ENCODE results near the gene ZMYND11. TPM values are rescaled to one million over a fixed set of nuclear protein-coding genes. Genes with fewer than 3 reads are reported as not detected.
A peak's percentile ranks its signal among the peaks of the same experiment; 100 is the strongest.

The ZMYND11 gene
- total RNA-seq (2014; rRNA removed), result 59.8 and 64.1 TPM in 2 replicates
- polyA plus RNA-seq (2012), result 30.5 TPM

DNA sequence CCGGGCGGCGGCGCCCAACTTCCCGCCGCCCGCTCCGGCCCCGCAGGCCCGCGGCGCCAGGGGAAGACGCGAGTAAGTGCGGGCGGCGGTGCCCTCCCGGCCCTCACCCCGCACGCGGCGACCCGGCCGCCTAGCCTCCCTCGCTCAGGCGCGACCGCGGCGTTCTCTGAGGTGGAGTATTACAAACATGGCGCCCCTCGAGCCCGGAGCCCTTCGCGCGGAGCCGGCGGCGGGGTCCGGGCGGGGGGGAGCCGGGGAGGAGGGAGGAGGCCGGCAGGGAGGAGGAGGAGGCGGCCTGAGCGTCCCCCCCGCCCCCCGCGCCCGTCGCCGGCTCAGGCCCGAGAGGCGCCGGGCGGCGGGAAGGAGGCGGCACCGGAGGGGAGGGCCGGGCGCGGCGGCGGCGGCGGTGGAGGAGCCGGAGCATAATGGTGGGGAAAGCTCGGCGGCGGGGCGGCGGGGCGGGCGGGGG lies at the start of gene ZMYND11:
Gene ZMYND11, plus strand, starts transcription at position 324 of the 469 bp plus-strand sequence. CDS start 44,558 bp downstream, outside the sequence.
- DNase-seq (ENCODE audit: low read depth), result peak; percentile 56

DNA sequence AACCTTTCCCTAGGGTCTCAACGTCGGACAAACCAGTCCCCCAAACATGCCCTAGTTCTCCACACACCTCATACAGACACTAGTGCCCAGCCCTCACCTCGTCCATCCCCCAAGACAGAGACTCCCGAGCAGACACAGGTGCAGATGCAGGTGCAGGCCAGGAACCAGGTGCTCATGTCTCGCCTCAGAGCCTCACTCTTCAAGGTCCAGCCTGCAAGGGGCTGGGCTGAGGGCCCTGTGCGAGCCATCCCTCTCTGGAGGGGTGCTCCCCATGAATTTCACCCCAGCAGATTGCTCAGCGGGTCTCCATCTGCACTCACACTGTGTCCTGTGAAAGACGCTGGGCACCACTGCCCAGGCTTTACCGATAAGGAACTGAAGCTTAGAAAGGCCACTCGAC lies 49.2 kb upstream of the ZMYND11 start:
- no peak for DNase-seq (ENCODE audit: low read depth)

DNA sequence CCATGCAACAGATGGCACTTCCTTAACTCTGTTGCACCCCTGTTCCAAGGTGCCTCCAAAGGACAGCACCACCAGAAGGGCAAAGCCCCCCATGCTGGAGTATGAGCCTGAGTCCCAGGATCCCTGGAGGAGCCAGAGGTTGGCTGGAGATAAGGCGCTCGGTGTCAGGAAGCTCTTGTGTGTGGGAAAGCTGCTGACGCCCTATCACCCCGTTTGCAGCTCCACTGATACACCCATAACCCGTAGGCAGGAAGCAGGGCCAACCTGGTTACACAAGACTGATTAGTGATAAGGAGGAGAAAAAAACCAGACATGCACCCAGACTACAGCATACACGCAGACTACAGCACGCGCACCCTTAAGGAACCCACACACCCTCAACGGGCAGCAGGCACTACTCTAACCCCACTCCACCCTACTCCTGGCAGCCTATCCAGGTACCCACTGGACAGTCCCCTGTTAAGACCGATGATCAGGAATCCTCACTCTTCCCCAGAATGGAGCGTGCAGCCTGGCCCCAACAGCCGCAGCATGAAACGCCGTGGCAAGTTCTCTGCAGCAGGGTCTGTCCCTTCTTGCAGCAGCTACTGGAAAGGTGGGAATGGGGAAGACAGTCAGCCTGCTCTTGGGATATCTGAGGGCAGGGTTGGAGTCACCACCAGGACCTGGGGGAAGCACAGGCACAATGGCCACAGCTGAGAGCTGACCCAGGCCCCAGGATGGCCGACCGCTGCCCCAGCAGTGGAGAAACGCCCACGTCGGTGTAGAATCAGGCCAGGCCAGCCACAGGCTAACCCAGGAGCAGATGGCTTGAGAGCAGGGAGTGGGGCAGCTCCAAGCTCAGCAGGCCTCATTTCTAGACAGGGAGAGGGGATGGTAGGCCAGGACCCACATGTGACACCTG lies 47.8 kb upstream of the ZMYND11 start:
- DNase-seq (ENCODE audit: low read depth), result no peak

DNA sequence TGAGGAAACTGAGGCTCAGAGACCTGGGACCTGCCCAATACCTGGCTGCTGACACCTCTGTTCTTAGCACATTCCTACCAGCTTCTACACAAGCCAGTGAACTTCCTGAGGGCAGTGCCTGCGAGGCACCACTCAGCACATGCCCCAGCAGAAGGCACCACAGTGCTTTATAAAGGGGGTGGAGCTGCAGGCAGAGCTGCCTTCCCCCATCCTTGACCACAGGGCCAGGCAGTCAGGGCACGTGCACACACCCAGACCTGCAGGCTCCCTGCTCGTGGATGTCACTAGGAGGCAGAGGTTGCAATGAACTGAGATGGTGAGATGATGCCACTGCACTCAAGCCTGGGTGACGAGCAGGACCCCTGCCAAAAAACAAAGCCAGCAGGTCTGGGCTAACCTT lies 47.0 kb upstream of the ZMYND11 start:
- no peak for DNase-seq (ENCODE audit: low read depth)

DNA sequence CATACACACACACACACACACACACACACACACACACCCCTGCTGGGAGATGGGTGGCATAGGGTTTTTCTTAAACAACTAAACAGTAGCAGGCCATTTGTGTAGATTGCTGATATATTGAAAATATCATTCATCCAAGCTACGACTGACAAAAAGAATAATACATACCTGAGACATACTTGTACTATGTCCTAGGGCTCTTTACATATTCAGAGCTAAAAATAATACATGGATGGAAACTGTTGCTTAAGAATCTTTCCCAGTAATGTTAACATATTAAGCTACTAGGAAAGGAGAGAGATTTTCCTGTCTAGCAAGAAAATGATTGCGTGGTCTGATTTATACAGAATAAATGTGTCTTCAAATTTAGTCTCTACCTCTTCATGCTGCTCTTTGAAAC lies 46.0 kb upstream of the ZMYND11 start:
- no peak for DNase-seq (ENCODE audit: low read depth)

DNA sequence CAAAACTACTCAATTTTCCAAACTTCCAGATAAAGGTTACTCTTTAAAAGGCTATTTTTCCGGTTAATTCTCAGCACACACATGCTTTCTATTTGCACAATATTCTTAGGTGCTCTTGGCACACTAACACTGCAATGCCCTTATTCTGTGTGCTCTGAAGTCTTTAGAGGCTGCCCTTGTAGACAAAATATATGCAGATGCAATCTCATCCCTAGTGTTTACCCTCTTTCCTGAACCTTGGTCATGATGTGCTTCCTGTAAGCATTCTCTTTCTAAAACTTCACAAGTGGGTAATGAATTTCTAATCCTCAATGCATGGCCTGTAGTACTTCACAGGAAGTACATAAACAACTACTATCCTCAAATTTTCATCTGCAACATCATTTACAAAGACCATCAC lies 45.1 kb upstream of the ZMYND11 start:
- DNase-seq (ENCODE audit: low read depth), result no peak

DNA sequence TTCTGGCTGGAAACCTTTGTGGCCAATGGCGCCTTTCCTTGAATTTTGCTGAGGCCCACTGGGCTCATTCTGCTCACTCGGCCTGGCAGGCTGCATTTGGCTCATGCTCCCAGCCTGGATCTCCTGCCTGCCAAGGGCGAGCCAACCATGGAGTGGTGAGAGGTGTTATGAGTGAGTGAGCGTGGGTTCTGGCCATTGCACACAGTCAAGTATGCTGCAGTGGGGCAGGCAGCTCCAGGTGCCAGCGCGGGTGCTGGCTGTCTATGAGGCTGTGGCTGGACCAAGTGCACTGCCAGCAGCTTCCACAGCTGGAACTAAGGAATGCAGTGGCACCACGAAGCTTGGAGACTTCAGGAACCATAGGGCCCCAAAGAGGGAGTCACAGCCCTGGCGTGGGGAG lies 43.9 kb upstream of the ZMYND11 start:
- DNase-seq (ENCODE audit: low read depth), result no peak

DNA sequence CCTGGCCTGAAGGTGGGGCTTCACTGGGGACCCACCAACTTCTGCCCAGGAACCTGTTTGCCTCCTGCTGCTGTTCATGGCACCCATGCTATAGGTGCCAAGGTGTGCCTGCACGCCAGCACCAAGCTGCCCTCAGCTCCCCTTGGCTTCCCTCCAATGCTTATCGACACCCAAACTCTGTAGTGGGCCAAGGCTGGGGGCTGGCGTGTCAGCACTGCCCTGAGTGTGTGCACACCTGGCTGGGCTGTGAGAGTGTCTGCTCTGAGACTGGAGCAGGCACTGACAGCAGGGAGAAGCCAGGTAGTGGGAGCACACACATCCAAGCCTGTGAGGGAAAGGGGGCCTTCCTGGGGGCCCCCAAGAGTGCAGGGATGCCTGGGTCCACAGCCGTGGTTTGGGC lies 43.1 kb upstream of the ZMYND11 start:
- DNase-seq (ENCODE audit: low read depth), result no peak

DNA sequence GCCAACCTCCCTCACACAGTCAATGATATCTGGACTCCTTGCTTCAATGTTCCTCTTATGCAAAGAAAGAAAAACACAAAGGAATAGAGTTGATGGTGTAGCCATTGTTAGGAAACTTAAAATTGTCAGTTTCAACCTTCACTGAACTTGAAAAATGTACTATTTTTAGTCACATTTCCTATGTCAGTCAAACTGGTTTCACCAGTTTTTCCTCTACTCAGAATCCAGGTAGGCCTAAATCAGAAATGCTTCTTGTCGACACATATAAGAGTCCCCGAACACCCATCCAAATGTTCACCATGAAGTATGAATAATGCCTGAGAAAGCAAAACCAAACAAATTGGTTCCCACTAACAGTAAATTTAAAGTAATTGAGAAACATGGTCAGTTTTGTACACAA lies 42.4 kb upstream of the ZMYND11 start:
- DNase-seq (ENCODE audit: low read depth), result no peak

DNA sequence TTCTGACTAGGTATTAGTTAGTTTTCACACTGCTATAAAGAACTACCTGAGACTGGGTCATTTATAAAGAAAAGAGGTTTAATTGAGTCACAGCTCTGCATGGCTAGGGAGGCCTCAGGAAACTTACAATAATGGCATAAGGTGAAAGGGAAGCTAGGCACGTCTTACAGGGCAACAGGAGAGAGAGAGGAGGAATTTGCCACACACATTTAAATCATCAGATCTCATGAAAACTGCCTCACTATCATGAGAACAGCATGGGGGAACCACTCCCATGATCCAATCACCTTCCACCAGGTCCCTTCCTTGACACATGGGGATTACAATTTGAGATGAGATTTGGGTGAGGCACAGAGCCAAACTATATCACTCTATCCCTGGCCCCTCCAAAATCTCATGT lies 40.6 kb upstream of the ZMYND11 start:
- no peak for DNase-seq (ENCODE audit: low read depth)

DNA sequence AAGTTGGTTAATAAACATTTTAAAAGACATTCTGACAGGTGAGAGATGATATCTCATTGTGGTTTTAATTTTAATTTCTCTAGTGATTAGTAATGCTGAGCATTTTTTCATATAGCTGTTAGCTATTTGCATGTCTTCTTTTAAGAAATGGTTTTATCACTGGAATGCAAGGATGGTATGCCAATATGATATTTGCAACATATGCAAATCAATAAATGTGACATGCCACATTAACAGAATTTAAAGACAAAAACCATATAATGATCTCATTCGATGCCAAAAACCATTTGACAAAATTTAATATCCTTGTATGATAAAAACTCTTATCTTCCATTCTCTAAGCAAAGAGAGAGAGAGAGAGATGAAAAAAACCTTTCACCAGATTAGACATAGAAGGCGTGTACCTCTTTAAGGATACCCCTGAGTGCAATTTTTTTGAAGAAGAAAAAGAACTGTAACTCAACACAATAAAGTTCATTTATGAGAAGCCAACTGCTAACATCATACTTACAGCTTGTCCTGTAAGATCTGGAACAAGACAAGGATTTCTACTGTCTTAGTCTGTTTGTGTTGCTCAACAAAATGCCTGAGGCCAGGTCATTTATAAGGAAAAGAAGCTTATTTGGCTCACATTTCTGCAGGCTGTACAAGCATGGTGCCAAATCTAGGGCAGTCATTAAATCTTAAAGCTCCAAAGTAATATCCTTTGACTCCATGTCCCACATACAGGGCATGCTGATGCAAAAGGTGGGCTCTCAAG lies 39.7 kb upstream of the ZMYND11 start:
- DNase-seq (ENCODE audit: low read depth), result no peak

DNA sequence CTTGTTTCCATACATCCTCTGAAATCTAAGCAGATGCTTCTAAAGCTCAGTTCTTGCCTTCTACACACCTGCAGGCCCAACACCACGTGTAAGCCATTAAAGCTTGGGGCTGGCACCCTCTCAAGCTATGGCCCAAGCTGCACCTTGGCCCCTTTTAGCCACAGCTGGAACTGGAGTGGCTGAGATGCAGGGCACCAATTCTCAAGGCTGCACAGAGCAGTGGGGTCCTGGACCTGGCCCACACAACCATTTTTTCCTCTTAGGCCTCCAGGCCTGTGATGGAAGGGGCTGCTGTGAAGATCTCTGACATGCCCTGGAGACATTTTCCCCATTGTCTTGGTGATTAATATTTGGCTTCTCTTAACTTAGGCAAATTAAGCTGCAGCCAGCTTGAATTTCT lies 38.8 kb upstream of the ZMYND11 start:
- no peak for DNase-seq (ENCODE audit: low read depth)

DNA sequence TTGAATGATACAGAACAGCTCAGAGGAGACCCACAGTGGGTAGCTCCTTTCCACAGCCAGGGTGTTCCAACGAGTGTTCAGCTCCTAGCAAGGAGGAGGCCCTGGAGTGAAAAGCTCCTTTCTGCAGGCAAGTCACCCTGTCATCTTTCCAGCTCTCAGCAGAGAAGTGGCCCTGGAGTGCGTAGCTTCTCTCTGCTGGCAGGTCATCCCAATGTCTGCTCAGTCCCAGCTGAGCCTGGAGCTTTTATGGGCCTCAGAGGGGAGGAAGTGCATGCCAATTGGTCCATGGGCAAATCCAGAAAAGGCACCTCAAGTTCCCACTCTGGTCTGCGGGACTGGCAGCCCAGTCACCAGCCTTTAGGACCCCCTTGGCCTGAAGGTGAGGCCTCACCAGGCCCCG lies 30.8 kb upstream of the ZMYND11 start:
- no peak for DNase-seq (ENCODE audit: low read depth)

DNA sequence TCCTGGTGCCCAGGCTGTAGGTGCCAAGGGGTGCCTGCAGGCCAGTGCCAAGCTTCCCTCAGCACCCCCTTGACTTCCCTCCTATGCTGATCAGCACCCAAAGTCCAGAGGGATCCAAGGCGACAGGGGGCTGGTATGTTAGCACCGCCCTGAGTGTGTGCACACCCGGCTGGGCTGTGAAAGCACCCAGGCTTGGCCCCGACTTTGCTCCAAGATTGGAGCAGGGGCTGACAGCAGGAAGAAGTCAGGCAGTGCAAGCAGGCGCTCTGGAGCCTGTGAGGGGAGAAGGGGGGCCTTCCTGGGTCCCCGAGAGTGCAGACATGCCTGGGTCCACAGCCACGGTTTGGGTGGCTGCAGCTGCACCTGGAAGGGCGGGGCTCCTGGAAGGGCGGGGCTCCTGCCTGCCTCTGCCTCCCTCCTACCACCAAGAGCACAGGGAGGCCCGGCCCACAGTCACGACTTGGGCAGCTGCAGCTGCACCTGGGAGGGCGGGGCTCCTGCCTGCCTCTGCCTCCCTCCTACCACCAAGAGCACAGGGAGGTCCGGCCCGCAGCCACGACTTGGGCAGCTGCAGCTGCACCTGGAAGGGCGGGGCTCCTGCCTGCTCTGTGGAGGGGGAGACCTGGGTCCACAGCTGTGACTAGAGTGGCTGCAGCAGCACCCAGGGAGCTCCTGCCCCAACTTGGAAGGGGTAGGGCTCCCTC lies 30.2 kb upstream of the ZMYND11 start:
- no peak for DNase-seq (ENCODE audit: low read depth)

DNA sequence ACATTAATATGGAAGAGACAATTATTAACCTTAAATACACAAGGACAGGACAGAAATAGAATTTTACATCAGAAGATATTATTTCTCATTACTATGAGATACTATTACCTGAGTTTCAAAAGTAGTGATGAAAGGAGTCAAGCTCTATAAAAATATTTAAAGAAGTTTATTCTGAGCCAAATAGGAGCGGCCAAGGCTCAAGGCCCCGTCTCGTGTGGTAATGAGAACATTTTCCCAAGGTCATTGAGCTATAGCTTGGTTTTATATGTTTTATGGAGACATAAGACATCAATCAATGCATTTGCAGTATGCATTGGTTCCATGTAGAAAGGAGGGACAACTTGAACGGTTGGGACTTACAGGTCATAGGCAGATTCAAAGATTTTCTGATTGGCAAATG lies 29.4 kb upstream of the ZMYND11 start:
- no peak for DNase-seq (ENCODE audit: low read depth)

DNA sequence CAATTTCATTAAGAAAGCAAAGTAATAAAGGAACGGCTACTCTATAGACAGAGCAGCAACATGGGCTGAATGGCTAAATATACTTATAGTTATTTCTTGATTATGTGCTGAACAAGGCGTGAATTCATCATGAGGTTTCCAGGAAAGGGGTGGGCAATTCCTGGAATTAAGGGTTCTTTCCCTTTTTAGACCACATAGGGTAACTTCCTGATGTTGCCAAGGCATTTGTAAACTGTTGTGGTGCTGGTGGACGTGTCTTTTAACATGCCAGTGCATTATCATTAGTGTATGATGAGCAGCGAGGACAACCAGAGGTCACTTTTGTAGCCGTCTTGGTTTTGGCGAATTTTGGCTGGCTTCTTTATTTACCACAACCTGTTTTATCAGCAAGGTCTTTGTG lies 28.5 kb upstream of the ZMYND11 start:
- DNase-seq (ENCODE audit: low read depth), result no peak

DNA sequence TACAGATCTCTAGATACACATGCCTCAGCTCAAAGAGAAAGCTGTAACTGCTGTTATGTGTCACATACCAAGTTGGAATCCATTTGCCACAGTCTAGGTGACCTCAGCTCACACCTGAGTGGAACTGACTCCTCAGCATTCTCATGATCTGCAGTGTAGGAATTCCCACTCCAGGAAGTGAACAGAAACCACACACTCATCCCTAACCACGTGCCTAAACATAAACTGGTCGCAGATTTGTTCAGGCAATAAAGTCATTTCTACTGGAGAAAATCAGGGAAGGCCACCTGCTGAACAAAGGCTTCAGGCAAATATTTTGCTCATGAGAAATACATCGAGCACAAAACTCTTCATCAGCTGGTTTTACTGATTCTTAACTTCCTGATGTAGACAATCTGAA lies 23.0 kb upstream of the ZMYND11 start:
- no peak for DNase-seq (ENCODE audit: low read depth)

DNA sequence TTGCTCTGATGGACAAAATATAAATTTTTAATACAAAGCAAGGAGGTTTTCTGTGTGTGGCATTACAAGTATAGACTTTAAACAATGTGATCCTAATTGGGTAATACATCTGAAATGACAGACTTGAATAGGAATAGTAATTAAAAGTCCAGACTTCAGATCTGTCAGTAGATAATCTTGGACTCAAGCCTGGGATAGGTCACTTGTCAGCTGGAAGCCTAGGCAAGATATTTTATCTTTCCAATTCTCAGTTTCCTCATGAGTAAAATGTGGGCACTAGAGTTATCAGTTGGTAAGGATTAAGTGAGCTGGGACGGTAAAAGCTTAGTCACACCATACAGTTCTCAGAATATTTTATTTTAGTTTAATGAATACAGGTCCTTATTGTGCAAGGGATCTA lies 10.4 kb upstream of the ZMYND11 start:
- no peak for DNase-seq (ENCODE audit: low read depth)

DNA sequence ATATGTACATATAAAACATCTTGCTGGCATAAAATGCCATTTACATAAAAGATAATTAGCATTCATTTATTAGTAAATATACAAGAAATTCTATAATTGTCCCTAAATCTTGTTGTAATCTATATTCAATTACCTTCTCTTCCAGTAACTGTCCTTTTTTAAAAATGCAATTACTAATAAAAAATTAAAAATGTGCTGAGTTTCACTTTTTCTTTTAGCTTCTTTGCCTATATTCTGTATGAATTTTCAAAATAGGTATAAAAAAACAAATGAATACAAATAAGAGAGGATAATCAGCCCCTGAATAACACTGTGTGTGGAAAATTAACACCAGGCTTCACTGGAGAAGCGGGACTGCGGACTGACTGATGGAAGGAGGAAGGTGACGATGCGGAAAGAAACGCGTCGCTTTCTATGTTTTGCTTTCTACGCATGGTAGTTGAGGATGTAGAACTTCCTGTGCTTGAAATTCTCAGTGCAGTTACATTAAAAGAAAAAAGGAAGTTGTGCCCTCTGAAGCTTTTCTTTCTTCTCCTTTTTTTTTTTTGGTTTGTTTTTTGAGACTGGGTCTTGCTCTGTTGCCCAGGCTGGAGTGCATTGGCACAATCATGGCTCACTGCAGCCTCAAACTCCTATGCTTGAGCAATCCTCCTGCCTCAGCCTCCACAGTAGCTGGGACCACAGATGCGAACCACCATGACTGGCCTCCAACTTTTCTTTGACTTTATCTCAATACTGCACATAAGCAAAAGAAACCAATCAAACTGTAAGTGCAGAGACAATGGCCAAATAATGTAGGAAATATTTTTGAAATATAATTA lies 7.4 kb upstream of the ZMYND11 start:
- no peak for DNase-seq (ENCODE audit: low read depth)

DNA sequence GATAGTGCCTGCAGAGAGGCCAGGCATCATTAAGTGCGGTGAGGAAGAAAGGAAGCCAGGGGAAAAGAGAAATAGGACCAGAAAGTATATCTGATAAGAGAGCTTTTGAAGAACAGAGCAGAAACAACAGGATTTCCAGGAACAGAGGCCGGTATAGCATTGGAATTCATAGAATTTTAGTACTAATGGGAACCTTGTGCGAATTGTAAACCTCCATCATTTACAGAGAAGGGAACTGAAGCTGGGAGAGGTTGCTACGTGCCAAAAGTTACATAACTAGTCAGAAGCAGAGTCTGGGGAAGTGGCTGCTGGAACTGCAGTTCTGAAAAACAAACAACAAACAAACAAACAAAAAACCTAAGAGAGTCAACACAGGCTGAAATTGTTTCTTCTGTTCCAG lies 5.4 kb upstream of the ZMYND11 start:
- no peak for DNase-seq (ENCODE audit: low read depth)

Measured in LHCN-M2 (cell line).